KG1 (cell line): ENCODE results near the gene ATAT1.

Experiments
- DNase-seq: peaks from one replicate; lab custom pipeline; 2025; lab: John Stamatoyannopoulos, UW

The ATAT1 gene

GRCh38 chr6:30684386-30685156, 57.9 kb downstream of the ATAT1 start:
- DNase-seq, result peak; percentile 36

- peak; percentile 22 for DNase-seq
Measured at GRCh38 chr6:30685157-30686008, 58.7 kb downstream of the ATAT1 start.

- DNase-seq, result no peak
Measured at GRCh38 chr6:30686009-30686907, 59.6 kb downstream of the ATAT1 start, which contains the start of gene PPP1R18. TSS of gene PPP1R18 (minus strand) at chr6:30686645. CDS start at chr6:30686018, 627 bp downstream.

DNA sequence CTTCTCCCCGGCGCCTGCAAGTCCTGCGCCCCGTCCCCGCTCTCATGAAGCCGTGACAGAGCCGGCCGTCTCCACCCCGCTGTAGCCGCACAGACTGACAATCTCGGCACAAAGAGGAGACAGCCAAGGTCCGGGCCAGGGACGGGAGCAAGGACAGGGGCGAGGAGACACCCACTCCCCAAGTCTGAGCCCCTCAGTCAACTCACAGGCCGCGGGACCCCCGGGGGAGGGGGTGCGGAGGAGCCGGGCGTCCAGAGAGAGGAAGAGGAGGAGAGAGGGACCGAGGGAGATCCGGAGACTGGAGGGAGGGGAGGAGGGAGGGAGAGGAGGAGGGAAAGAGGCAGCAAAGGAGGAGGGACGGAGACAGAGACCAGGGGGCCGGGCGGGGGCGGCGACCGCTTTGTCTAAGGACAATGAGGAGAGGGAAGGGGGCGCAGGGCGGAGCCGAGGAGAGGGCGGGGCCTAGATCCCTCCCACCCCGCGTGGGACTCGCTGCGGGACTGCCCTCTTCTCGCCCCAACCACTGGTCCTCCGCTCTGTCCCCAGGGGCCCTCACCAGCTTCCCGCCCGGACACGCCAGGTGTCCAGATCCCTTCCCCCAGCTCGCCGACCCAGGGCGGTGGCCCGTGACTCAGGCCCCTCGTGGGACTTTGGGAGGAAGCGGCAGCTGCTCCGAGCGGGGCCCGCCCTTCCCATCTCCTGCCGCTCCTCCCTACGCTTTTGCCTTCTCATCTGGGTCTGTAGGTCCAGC, 60.4 kb downstream of the ATAT1 start:
- DNase-seq, result peak; percentile 82

DNA sequence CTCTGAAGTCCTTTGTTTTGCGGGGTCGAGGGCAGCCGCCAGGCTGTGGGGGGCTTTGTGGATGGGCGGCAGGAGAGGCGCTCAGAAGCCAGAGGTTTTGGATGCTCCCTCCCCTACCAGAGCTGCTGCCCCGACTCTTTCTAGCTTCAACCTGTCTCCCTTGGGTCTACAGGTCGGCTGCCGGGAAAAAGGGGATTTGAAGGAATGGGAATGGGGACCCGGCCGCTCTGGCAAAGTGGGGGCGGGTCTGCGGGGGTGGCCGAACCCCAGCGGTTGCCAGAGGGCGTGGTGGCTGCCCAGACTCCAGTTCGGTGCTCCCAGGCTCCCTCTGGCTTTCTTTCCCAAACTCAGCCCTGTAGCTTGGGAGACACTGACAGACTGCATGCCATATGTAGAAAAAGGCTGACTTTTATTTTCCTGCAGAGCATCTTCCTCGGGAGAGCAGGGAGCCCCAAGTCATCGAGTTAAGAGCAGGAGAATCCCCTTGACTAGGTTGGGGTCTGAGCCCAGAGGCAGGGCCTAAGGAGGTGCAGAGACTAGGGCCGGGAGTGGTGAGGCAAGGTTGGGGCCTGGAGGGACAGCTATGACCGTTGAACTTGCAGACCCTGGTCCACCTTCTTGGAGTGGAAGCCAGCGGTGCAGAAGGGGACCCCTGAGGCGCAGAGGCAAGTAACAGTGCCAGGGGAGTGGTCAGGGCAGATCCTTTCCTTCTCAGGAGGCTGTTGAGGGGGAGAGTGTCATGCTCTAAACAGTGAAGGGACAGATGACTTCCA, 61.2 kb downstream of the ATAT1 start:
- no peak for DNase-seq

DNA sequence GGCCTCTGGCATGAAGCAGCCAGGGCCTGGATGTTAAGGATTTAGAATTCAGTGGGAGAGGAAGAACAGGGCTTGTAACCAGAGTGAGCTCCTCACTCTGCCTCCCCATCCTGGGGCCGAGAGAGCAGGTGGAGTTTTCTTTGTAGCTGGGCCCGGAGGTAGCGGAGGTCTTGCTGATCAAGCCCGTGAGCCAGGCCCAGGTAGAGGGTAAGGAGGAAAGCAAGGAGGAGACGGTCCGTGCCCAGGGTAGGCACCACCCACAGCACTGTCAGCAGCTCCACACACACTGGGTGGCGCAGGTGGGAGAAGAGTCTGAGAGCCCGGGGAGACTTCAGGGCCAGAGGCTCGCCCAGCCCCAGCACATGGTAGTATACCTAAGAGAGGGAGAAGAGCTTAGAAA, 61.9 kb downstream of the ATAT1 start:
- DNase-seq, result no peak

GRCh38 chr6:30689022-30689865, 62.6 kb downstream of the ATAT1 start:
- no peak for DNase-seq

GRCh38 chr6:30689985-30690384, 63.3 kb downstream of the ATAT1 start:
- DNase-seq, result no peak

DNA sequence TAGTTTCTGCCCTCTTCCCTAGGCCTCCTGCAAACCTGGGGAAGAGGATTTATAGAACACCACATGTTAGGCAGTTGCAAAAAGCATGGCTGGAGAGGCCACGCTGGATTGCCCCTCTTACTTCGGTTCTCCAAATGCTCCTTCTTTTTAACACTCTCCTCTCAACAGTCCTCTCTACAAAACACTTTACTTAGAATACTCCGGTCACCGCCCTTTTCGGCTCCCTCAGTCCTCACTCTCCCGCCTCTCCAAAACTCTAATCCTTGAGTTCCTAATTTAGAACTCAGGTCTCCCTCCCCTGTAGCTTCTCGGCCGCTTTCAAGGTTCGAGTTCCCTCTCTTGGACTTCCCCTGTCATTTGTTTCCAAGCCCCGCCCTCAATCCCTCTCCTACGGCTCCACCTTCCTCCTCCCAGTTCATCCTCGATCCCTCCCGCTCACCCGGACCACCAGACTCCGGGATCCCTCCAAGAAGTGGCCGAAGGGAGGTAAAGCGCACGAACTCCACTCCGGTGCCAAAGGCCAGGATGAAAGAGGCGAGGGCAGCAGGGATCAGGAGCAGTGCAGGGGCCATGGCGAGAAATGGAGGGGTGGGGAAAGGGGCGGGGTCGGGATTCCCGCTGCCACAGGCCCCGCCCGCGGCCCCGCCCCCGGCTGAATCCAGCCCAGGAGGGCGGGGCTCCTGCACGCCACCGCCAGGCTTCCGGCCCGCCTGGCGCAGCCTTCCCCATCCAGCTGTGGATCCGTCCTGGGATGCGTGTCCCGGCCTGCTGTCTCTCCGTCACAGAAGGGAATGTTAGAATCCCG, 63.9 kb downstream of the ATAT1 start, which contains the start of gene NRM:
Gene NRM, minus strand, starts transcription at position 582 of the 805 bp plus-strand sequence. Its CDS starts 10 bp downstream, at position 572.
- peak; percentile 68 for DNase-seq

- no peak for DNase-seq
Measured at GRCh38 chr6:30691208-30691847, 64.7 kb downstream of the ATAT1 start.
